A549 treated with dexamethasone at 1 μM for 4 hours (cell line): ENCODE results near the gene CCDC80. TPM values are rescaled to one million over a fixed set of nuclear protein-coding genes. Genes with fewer than 3 reads are reported as not detected.

Experiments used
- total RNA-seq: library from RNA; stranded (reverse); fragments of 200-300 nt; extraction: Qiagen RNA extraction; gene quantifications from 5 replicates; pipeline ENCODE4 v1.2.3, GENCODE V29; 2022

CCDC80 gene
- total RNA-seq, result 47.0 to 76.4 TPM (median 69.6 TPM) in 5 replicates

GRCh38 chr3:112640930-112641801 is at the start of gene CCDC80:
TSS of gene CCDC80 (minus strand) at chr3:112641143. CDS start at chr3:112639905, 1,238 bp downstream.

GRCh38 chr3:112561734-112562529 is 79.0 kb downstream of the CCDC80 start, which contains the start of the genes ATG3 and SLC35A5:
TSS of gene ATG3 (minus strand) at chr3:112561962. CDS start at chr3:112561528, 434 bp downstream.
TSS of gene SLC35A5 (plus strand) at chr3:112562045. CDS start at chr3:112563404, 1,359 bp downstream.

Other genes with a start within 250 kb of the CCDC80 start
- gene BTLA, start 141.7 kb downstream of the CCDC80 start, total RNA-seq, result 0.14 TPM in 1 of 5 replicates, not detected in the others
- gene ATG3, start 79.2 kb downstream of the CCDC80 start, total RNA-seq, result 46.3 to 52.0 TPM (median 49.3 TPM) in 5 replicates
- 14.2 to 19.7 TPM (median 16.7 TPM) in 5 replicates for gene SLC35A5, start 79.1 kb downstream of the CCDC80 start, total RNA-seq
- not detected in 5 replicates for gene CD200R1L, start 205.7 kb upstream of the CCDC80 start, total RNA-seq